Calu3 (cell line): ENCODE measurements around the gene SPDL1. TPM values are rescaled to one million over a fixed set of nuclear protein-coding genes. Genes with fewer than 3 reads are reported as not detected.

Experiments
- BruUV-seq: library from RNA; stranded (reverse); fragments of 400-500 nt; replicated peaks from 2 replicates; lab custom pipeline; 2021; lab: Mats Ljungman, UMichigan
- CTCF ChIA-PET: fragments of 300-600 bp; sonication (Branson Sonifier 250); formaldehyde crosslinking; loops from one replicate; lab custom pipeline; 2022; ENCODE audit warnings: antibody characterized with exemption; lab: Charles Lee
- DNase-seq: peaks from one replicate; pipeline ENCODE4 v3.0.0; 2022
- H3K27ac Mint-ChIP-seq: one replicate; pipeline ENCODE4 v1.8.0; 2022; ENCODE audit warnings: mixed read lengths; ENCODE audit not compliant: unreplicated experiment
- H3K27me3 Mint-ChIP-seq: one replicate; pipeline ENCODE4 v1.8.0; 2022; ENCODE audit warnings: mixed read lengths; ENCODE audit not compliant: unreplicated experiment
- H3K36me3 Mint-ChIP-seq: one replicate; pipeline ENCODE4 v1.8.0; 2022; ENCODE audit warnings: mild to moderate bottlenecking, moderate library complexity, mixed read lengths; ENCODE audit not compliant: insufficient read depth, unreplicated experiment
- H3K4me1 Mint-ChIP-seq: one replicate; pipeline ENCODE4 v1.8.0; 2022; ENCODE audit warnings: mild to moderate bottlenecking, low read depth, mixed read lengths; ENCODE audit not compliant: unreplicated experiment
- H3K4me3 Mint-ChIP-seq: one replicate; pipeline ENCODE4 v1.8.0; 2022; ENCODE audit warnings: mild to moderate bottlenecking, low read depth, moderate library complexity, mixed read lengths; ENCODE audit not compliant: unreplicated experiment
- H3K9me3 Mint-ChIP-seq: one replicate; pipeline ENCODE4 v1.8.0; 2022; ENCODE audit warnings: low read depth, mixed read lengths; ENCODE audit not compliant: unreplicated experiment
- CTCF ChIP-seq: fragments of 200-600 bp; IDR thresholded peaks from one replicate; pipeline ENCODE4 v1.8.0; 2022; ENCODE audit warnings: antibody characterized with exemption; ENCODE audit not compliant: unreplicated experiment
- intact Hi-C: fragments of 100-400 bp; cut with micrococcal nuclease; formaldehyde crosslinking; loops from one replicate; pipeline ENCODE4 v1.10.0; 2022; ENCODE audit not compliant: unreplicated experiment
- total RNA-seq: library from RNA; stranded (reverse); gene quantifications from 2 replicates; pipeline ENCODE4 v1.2.3, GENCODE V29; 2022

The SPDL1 gene
- total RNA-seq, 1 experiment from 2014 or later, result 45.8 TPM

DNA sequence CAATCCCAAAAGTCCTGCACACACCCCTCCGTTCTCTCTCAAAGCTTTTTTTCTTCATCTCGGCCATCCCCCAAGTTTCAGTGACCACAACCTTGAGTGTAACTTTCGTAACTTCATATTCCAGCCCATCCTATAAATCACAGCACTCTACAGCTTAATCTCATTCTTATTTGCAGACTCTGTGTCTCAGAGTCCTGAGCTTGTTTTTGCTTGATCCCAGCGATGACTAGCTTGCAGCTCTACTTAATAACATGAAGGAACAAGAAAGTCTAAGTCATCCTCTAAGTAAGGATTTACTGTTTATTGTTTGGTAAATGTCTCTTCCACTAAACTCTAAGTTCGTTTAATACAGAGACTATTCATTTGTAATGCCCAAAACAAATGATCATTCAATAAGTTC, 2.6 kb upstream of the SPDL1 start:
- no peaks in the 10 kb centered on the region for H3K9me3 Mint-ChIP-seq
- H3K4me1 Mint-ChIP-seq, result peaks cover 13% of the 10 kb centered on the region
- DNase-seq, result no peak
- TF ChIP-seq CTCF, result no peak
- intact Hi-C loops, result loop anchor here (1.0 to 10.0 kb wide), 6 partner anchors 446 to 1006 kb away; partner anchors contain the start of gene PANK3
- CTCF ChIA-PET, result interaction anchor here (0.6 kb wide), 1 partner anchor 839 kb away, joined by 5 read pairs; no protein-coding TSS in a partner anchor
- H3K4me3 Mint-ChIP-seq, result no peak overlapping the region
- no TSS peak for BruUV-seq
- no peak overlapping the region for H3K27ac Mint-ChIP-seq
- H3K36me3 Mint-ChIP-seq, result peaks cover 15% of the 10 kb centered on the region
- peaks cover 37% of the 10 kb centered on the region for H3K27me3 Mint-ChIP-seq

DNA sequence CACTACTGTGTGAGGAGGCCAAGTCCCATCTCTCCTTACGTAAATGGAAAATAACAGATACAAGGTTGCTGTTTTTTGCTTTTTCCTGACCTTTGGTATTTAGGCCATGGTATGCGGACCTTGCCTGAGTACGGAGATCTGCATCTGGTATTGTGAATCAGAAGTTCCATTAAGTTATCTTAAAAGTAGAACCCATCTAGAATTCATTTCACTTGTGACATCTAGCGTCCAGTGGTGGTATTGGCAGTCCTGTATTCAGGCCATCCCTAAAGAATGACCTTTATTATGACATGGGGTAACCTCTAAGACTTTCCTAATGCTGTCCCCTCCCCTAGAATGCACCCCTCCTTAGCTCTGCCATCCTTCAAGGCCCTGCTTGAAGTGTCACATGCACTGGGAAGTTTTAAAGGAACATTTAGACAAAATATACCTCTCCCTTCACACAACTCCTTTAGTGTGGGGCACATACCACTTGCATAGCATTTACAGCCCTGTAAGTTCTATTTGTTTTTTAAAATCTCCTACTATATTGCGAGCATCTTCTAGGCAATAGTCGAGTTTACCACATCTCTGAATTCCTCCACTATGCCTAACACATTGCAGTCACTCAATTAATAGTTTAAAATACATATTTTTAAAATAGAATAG, 1.9 kb upstream of the SPDL1 start:
- Mint-ChIP-seq H3K27ac (no peak overlapping the region), H3K4me3 (no peak overlapping the region), H3K9me3 (no peaks in the 10 kb centered on the region), H3K27me3 (peaks cover 29% of the 10 kb centered on the region), H3K4me1 (peaks cover 21% of the 10 kb centered on the region), H3K36me3 (peaks cover 15% of the 10 kb centered on the region)
- peak; percentile 71 for DNase-seq
- CTCF ChIA-PET, result no interaction called here
- no TSS peak for BruUV-seq
- peak; percentile 74 for TF ChIP-seq CTCF
- intact Hi-C loops, result loop anchor here (1.0 to 10.0 kb wide), 6 partner anchors 447 to 1007 kb away; partner anchors contain the start of gene PANK3

GRCh38 chr5:169583101-169583423, 511 bp upstream of the SPDL1 start:
- intact Hi-C loops, result loop anchor here (10.0 kb wide), 3 partner anchors 448 to 1008 kb away; partner anchors contain the start of gene PANK3
- CTCF ChIA-PET, result interaction anchor here (0.6 to 0.9 kb wide), 8 partner anchors 22 to 1858 kb away, joined by 3 to 5 read pairs (median 4); no protein-coding TSS in a partner anchor
- no TSS peak for BruUV-seq
- Mint-ChIP-seq H3K9me3 (no peaks in the 10 kb centered on the region), H3K4me3 (peak overlapping the region; percentile 95), H3K36me3 (peaks cover 15% of the 10 kb centered on the region), H3K4me1 (peaks cover 26% of the 10 kb centered on the region), H3K27me3 (peaks cover 17% of the 10 kb centered on the region), H3K27ac (peak overlapping the region; percentile 90)
- TF ChIP-seq CTCF, result no peak
- no peak for DNase-seq

DNA sequence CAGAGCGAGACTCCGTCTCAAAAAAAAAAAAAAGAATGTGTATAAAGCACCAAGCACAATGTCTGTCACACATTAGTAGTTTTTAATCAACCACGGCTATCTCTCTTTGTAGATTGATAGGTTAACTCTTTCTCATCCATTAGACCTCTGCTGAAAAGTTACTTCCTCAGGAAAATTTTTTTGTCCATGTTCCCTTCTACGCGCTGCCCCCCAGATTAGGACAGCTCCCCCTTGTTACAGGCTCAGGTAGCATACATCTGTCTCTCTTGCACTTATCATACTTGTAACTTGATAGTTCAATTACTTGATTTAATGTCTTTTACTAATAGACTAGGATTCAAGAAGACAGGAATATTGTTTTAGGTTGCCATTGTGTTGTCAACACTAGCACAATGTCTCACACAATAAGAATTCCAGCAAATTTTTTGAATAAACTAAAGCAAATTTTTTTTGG, 1.5 kb downstream of the SPDL1 start:
- Mint-ChIP-seq H3K27ac (no peak overlapping the region), H3K27me3 (peaks cover 14% of the 10 kb centered on the region), H3K4me1 (peaks cover 26% of the 10 kb centered on the region), H3K36me3 (peaks cover 21% of the 10 kb centered on the region), H3K4me3 (peak overlapping the region; percentile 95), H3K9me3 (no peaks in the 10 kb centered on the region)
- no TSS peak for BruUV-seq
- DNase-seq, result no peak
- no peak for TF ChIP-seq CTCF
- CTCF ChIA-PET, result interaction anchor here (0.7 kb wide), 1 partner anchor 191 kb away, joined by 3 read pairs; no protein-coding TSS in a partner anchor
- intact Hi-C loops, result loop anchor here (10.0 kb wide), 3 partner anchors 450 to 1010 kb away; partner anchors contain the start of gene PANK3
